Skeletal muscle satellite cell (primary cell): ENCODE data around the gene ANKRD53.

Source experiments
- H3K27me3 ChIP-seq: 2 replicates; pipeline ENCODE4 v1.7.0; 2013; ENCODE audit warnings: low read length; ENCODE audit not compliant: control insufficient read depth, insufficient read depth
- H3K36me3 ChIP-seq: 2 replicates; pipeline ENCODE4 v1.7.0; 2013; ENCODE audit warnings: mild to moderate bottlenecking, control low read depth, low read length; ENCODE audit not compliant: insufficient read depth
- H3K4me1 ChIP-seq: 2 replicates; pipeline ENCODE4 v1.7.0; 2013; ENCODE audit warnings: low read length; ENCODE audit not compliant: control insufficient read depth, insufficient read depth
- H3K4me2 ChIP-seq: 2 replicates; pipeline ENCODE4 v1.7.0; 2013; ENCODE audit warnings: mild to moderate bottlenecking, low read length
- H3K4me3 ChIP-seq: 2 replicates; pipeline ENCODE4 v1.7.0; 2013; ENCODE audit warnings: low read length
- H3K9ac ChIP-seq: 2 replicates; pipeline ENCODE4 v1.7.0; 2013; ENCODE audit warnings: mild to moderate bottlenecking, low read depth, low read length, moderate library complexity
- H3K9me3 ChIP-seq: replicated peaks from 2 replicates; pipeline ENCODE4 v1.7.0; 2013; ENCODE audit warnings: mild to moderate bottlenecking, control low read depth, low read length

Gene ANKRD53

DNA sequence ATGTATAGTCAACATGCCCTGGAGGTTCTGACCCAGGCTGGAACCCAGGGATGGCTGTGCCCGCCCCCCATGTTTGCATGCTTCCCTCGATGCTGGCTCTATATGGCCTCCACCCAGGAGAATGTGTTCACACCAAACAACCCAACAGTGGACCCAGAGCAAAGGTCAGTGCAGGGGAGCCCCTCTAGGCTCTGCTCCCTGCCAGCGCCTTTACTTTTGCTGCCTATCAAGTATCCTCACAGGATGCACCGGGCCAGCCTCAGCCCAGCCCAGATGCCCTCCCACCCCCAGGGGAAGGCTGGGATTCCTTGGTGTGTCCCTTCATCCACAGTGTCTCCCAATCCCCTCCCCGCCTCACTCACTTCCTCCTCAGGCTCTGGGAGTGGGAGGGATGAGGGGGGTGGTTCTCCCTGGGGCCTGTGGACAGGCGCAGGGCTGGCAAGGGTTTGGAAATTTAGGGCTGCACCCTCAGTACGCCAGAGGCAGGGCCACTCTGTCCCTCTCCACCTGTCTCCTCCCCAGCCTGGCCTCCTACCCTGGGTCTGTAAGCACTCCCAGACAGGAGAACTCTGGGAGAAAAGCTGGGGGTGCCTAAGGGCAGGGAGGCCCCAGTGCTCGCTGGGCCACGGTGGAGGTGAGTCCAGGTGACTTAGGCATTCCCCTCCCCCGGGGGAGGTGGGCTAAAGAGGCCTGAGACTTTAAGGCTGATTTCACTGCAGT is 40.4 kb upstream of the ANKRD53 start:
- H3K27me3 ChIP-seq = no peaks in the 10 kb centered on the region
- no peak overlapping the region for H3K4me3 ChIP-seq
- H3K4me2 ChIP-seq = no peak overlapping the region
- H3K9ac ChIP-seq = no peak overlapping the region
- H3K4me1 ChIP-seq = no peaks in the 10 kb centered on the region
- H3K9me3 ChIP-seq = no peaks in the 10 kb centered on the region
- H3K36me3 ChIP-seq = no peaks in the 10 kb centered on the region

DNA sequence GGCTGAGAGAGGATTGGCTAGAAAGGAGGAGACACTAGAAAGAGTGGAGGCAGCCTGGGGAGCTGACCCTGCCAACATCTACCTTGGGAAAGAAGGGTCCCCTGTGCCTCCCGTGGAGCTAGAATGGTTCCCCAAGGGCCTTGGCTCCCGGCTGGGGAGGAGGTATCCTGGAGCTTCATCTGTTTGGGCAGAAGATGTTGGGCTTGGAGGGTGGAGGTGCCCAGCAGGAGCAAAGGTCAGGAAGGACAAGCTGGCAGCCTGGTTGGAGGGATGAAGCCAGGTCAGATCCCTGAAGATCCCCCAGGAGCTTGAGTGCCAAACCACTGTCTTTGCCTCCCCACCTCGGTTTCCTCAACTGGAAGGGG is 39.9 kb upstream of the ANKRD53 start:
- Histone ChIP-seq H3K4me3 (no peak overlapping the region), H3K4me2 (no peak overlapping the region)

DNA sequence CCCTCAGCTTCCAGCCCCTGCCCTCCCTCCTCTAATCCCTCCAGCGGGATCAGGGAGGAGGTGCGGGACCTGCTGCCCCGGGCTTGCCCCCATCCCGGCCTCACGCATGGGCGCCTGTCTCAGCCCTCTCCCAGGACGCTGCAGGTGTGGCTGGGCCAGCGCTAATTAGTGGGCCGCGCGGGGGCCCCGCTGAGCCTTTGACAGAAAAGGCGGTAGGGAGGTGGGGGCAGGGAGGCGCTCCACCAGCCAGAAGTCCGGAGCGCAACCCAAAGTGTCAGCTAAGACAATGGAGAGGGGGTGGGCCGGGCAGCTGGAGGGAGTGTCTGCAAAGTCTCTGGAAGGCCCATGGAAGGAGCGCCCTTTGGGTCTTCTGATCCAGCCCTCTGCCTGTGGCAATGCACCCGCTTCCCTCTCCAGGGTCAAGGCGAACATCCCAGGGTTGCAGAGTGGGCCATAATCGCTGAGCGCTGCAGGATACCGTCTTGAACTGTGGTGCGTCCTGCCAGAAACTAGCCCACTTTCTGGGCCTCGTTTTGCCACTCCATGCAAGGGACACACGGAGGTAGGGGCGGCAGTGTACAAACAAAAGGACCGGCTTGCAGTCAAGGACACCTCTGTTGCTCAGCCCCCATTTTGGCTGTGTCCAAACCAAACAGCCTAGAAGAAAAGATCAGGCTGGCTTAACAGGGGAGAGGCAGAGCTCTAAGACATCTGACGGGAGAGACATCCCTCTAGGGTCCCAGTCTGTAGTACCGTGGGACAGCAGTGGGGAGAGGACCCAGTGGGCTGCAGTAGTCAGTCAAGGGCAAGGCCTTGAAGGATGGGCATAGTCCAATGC is 39.2 kb upstream of the ANKRD53 start:
- Histone ChIP-seq H3K4me1 (no peaks in the 10 kb centered on the region), H3K9ac (no peak overlapping the region), H3K27me3 (no peaks in the 10 kb centered on the region), H3K4me3 (no peak overlapping the region), H3K4me2 (no peak overlapping the region), H3K36me3 (no peaks in the 10 kb centered on the region), H3K9me3 (no peaks in the 10 kb centered on the region)

More for the DNA sequence above, 39.9 kb upstream of the ANKRD53 start:
- no peak overlapping the region for H3K9ac ChIP-seq
- H3K9me3 ChIP-seq = no peaks in the 10 kb centered on the region
- no peaks in the 10 kb centered on the region for H3K27me3 ChIP-seq
- no peaks in the 10 kb centered on the region for H3K36me3 ChIP-seq
- no peaks in the 10 kb centered on the region for H3K4me1 ChIP-seq

DNA sequence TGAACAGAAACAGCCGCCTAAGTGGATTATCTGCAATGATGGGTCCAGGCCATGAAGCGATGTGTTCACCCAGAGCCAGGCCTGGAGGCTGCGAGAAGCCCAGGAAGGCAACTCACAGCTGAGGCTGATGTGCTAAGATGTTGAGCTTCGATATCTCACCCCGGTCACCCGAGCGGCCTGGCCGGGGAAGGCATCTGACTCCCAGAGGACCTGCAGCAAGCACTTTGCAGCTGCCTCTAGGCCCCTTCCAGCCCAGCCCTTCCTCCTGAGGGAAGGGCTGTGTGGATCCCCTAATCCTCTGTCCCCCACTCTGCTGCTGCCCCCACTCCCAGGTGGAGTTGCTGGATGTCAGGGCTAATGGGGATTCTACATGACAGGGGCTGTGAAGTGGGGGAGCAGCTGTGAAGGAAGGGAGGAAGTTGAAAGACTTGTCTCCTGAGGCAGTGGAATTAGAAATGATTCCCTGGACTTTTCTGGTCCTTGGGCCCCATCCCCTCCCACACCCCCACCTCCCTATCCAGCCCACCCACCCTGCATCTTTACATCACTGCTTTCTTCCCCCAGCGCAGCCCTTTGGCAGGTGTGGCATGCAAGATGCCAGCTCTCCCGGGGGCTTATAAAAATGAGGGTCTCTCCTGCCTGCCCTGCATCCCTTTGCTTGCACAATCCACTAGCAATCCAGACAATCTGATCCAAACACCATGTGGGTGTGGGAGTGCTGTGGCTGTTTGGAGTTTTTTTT is 38.4 kb upstream of the ANKRD53 start:
- Histone ChIP-seq H3K4me2 (no peak overlapping the region), H3K36me3 (no peaks in the 10 kb centered on the region), H3K4me1 (no peaks in the 10 kb centered on the region), H3K9me3 (no peaks in the 10 kb centered on the region), H3K27me3 (no peaks in the 10 kb centered on the region), H3K9ac (no peak overlapping the region), H3K4me3 (no peak overlapping the region)

DNA sequence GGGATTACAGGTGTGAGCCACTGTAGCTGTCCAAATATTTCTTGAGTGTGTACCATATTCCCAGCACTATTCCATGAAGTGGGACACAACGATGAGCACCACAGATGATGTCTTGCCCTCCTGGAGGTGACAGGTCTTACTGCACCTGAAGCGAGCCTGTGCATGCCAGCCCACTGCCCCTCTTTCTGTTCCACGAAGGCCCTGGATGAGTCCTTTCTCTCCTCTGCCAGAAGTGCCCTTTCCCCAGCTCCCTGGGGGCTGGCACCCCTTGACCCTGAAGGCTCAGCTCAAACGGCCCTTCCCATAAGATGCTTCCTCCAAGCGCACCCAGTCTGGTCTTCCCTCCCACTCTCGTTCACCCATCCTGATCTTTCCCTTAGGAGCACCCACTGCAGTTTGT is 37.2 kb upstream of the ANKRD53 start:
- H3K9ac ChIP-seq = no peak overlapping the region

DNA sequence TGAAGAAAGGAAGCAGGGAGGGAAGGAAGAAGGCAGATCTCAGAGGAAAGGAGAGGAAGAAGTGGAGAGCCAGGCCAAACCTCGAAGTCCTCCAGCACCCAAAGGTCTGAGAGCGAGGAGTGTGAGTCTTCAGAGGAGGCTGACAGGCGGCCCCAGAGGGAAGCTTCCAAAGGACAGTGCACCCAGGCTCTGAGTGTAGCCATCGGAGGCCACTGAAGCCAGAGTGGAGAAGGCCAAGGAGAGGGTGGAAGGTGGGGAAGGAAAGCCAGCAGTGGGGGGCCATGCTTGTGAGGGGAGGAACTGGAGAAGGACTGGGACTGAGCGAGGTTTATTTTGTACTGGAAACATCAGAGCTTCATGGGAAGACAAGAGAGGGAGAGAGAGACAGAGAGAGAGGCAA is 36.7 kb upstream of the ANKRD53 start:
- Histone ChIP-seq H3K27me3 (no peaks in the 10 kb centered on the region), H3K4me1 (peaks cover 5% of the 10 kb centered on the region), H3K4me2 (no peak overlapping the region), H3K9ac (no peak overlapping the region), H3K9me3 (no peaks in the 10 kb centered on the region), H3K36me3 (no peaks in the 10 kb centered on the region), H3K4me3 (no peak overlapping the region)

More for the DNA sequence above, 37.2 kb upstream of the ANKRD53 start:
- Histone ChIP-seq H3K36me3 (no peaks in the 10 kb centered on the region), H3K4me1 (peaks cover 5% of the 10 kb centered on the region), H3K27me3 (no peaks in the 10 kb centered on the region), H3K9me3 (no peaks in the 10 kb centered on the region), H3K4me2 (no peak overlapping the region), H3K4me3 (no peak overlapping the region)

DNA sequence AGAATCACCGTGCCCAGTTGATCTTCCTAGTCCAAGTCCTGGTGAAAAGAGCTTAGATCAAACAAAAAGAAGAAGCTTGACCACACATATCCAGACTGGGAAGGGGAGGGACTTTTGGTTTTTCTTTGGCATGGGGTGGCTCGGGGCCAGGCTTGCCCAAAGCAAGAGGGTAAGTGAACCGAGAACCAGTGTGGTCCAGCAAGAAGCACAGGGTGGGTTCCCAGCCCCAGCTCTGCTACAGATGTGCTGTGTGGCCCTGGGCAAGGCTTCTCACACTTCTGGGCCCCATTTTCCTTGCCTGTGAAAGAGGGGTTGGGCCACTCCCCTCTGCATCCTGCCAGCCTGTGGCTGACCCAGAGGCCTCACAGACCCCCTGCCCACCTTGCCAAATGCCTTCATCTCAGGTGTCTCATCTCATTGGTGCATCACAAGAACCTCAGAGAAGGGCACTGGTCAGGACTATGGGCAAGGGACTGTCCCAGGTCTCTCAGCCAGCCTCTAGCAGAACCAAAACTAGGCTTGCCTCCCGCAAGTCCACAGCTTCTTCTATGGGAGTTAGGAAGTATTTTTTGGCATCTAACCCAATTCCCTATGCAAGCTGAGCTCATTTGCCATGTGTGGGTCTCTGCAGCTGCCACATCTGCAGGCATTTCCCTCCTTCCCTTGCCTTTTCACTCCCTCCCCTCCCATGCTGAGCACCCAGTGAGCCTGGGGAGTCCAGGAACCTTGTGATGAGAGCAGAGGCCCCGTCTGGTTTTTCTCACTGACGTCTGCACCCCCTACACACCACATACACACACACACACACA is 35.8 kb upstream of the ANKRD53 start:
- H3K9ac ChIP-seq = no peak overlapping the region
- H3K27me3 ChIP-seq = no peaks in the 10 kb centered on the region
- no peaks in the 10 kb centered on the region for H3K36me3 ChIP-seq
- H3K9me3 ChIP-seq = no peaks in the 10 kb centered on the region
- no peak overlapping the region for H3K4me3 ChIP-seq
- no peak overlapping the region for H3K4me2 ChIP-seq
- H3K4me1 ChIP-seq = peaks cover 11% of the 10 kb centered on the region

DNA sequence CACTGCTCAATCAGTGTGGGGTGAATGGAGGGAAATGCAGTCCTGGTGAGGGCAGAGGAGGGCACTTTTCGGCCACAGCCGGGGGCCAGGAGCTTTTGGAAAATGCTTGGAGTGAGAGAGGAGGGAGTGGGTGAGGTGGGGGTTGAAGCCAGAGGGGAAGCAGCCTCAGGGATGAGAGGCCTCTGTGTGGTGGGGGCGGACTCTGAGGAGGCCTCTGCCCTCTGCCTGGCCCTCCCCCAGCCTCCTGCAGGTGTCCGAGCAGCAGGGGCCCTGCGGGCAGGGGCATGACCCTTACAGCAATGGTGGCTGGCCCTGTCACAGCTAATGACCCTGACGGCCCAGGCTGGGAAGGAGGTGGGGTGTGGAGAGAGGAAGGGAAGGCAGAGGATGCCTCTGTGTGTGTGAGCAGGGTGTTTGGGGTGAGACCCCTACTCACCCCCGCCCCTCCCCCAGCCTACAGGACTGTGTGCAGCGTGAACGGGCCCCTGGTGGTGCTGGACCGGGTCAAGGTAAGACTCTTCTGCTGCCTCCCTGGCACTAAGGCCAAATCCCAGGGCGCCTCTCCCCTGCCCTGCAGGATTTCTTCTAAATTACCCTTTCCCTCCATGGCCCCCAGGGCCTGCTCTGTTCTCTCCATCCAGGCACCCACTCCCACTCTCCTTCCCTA is 35.1 kb upstream of the ANKRD53 start:
- no peak overlapping the region for H3K4me2 ChIP-seq
- H3K27me3 ChIP-seq = no peaks in the 10 kb centered on the region

DNA sequence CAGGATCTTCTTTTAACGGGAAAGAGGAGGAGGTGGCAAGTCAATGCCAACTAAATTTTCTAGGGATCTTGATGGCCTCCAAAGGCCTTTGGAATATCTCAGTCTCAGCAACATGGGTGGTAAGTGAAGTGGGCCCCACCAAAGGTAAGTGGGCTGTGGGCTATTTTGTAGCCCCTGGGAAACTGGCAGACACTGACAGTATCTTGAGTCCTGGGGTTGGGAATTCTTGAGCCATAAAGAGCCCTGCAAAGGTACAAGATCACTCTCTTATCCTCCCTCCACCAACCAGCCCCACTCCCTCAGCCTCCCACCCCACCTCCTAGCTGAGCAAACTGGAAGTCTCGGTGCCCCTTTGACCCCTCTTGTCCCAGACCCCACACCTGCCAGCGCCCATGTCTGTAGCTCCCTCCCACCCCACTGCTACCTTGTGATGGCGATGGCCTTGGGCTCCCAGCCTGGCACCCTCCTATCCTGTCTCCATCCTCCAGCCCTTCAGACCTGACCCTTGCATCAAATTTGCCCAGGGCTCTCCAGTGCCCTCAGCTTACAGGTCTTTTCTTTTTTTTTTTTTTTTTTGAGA is 34.2 kb upstream of the ANKRD53 start:
- H3K4me3 ChIP-seq = no peak overlapping the region
- no peaks in the 10 kb centered on the region for H3K9me3 ChIP-seq
- no peak overlapping the region for H3K9ac ChIP-seq
- peaks cover 19% of the 10 kb centered on the region for H3K4me1 ChIP-seq
- no peaks in the 10 kb centered on the region for H3K36me3 ChIP-seq
- no peaks in the 10 kb centered on the region for H3K27me3 ChIP-seq
- H3K4me2 ChIP-seq = no peak overlapping the region

More for the DNA sequence above, 35.1 kb upstream of the ANKRD53 start:
- H3K36me3 ChIP-seq = no peaks in the 10 kb centered on the region
- H3K9ac ChIP-seq = no peak overlapping the region
- H3K4me1 ChIP-seq = peaks cover 19% of the 10 kb centered on the region
- H3K9me3 ChIP-seq = no peaks in the 10 kb centered on the region
- no peak overlapping the region for H3K4me3 ChIP-seq

DNA sequence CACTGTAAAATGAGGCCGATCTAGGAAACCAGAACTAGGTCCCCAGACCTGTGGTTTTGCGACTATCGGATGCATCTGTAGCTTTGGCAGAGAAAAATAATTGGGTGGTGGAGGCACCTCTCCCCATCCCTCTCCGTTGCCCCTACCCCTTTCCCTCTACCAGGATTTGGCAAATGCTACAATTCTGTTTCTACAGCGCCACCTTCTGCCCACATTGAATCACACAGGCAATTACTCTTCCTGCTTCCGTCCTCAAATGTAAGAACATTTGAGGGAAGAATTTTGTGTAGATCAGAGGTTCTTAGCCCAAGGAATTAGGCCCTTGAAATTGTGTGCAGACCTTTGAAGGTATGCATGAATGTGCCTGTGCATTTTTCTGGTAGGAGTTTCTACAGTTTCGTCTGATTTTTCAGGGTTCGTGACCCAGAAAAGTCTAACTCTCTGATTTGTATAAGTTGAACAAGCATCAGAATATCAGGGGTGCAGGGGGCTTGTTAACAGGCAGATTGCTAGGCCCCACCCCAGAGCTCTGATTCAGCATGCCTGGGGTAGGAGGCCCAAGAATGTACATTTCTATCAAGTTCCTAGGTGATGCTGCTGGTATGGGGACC is 31.5 kb upstream of the ANKRD53 start:
- H3K4me2 ChIP-seq = no peak overlapping the region
- H3K9me3 ChIP-seq = no peaks in the 10 kb centered on the region
- no peak overlapping the region for H3K9ac ChIP-seq
- no peak overlapping the region for H3K4me3 ChIP-seq
- H3K27me3 ChIP-seq = no peaks in the 10 kb centered on the region
- H3K36me3 ChIP-seq = no peaks in the 10 kb centered on the region
- H3K4me1 ChIP-seq = peaks cover 19% of the 10 kb centered on the region
